ENCODE results near the gene OTUB2. TPM values are rescaled to one million over a fixed set of nuclear protein-coding genes. Genes with fewer than 3 reads are reported as not detected.

OTUB2 gene
- total RNA-seq, 1 donor from 2014 or later = 8.3 TPM

GRCh38 chr14:94025720-94026119 lies 420 bp upstream of the OTUB2 start:
- TF ChIP-seq, protein P1, sequence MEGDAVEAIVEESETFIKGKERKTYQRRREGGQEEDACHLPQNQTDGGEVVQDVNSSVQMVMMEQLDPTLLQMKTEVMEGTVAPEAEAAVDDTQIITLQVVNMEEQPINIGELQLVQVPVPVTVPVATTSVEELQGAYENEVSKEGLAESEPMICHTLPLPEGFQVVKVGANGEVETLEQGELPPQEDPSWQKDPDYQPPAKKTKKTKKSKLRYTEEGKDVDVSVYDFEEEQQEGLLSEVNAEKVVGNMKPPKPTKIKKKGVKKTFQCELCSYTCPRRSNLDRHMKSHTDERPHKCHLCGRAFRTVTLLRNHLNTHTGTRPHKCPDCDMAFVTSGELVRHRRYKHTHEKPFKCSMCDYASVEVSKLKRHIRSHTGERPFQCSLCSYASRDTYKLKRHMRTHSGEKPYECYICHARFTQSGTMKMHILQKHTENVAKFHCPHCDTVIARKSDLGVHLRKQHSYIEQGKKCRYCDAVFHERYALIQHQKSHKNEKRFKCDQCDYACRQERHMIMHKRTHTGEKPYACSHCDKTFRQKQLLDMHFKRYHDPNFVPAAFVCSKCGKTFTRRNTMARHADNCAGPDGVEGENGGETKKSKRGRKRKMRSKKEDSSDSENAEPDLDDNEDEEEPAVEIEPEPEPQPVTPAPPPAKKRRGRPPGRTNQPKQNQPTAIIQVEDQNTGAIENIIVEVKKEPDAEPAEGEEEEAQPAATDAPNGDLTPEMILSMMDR (IDR thresholded peaks at IDR 0.05; ENCODE audit: insufficient read depth, low read length, poor library complexity, severe bottlenecking) = no peak
- Histone ChIP-seq H3K36me3 (ENCODE audit: control insufficient read depth, insufficient read depth, low read length) (no peaks in the 10 kb centered on the region), H3K4me3 (ENCODE audit: low read depth, low read length) (no peak overlapping the region), H3K27me3 (ENCODE audit: control insufficient read depth, insufficient read depth, low read length) (no peaks in the 10 kb centered on the region)
- DNase-seq (ENCODE audit: low read depth) = peak; percentile 35

DNA sequence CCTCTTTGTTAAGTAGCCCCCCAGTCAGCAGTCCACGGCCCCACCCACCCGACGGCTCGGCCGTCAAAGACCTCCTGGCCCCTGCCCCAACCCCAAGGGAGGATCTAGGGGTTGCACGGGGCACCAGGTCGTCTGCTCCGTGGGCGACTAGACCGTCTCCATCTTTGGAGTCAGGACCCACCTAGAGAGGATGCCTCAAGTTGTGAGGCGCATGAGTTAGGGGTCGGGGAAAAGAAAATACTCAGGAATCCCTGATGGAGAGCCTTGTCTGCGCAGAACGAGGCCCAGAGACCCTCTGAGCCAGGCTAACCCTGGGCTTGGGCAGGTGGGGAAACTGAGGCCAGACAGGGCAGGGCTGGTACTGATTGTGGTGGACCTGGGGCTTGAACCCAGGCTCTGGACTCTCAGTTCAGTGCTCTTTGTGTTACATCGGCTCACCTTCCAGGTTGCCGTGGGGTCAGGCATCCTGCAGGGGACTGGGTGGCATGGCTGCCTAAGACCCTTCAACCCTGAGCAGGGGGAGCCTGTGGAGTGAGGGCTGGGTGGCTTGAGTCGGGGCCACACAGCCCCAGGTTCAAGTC lies 839 bp downstream of the OTUB2 start:
- TF ChIP-seq, protein P1 (IDR thresholded peaks at IDR 0.05; ENCODE audit: insufficient read depth, low read length, poor library complexity, severe bottlenecking) = no peak
- peak overlapping the region; percentile 60 for H3K4me3 ChIP-seq (ENCODE audit: low read depth, low read length)

DNA sequence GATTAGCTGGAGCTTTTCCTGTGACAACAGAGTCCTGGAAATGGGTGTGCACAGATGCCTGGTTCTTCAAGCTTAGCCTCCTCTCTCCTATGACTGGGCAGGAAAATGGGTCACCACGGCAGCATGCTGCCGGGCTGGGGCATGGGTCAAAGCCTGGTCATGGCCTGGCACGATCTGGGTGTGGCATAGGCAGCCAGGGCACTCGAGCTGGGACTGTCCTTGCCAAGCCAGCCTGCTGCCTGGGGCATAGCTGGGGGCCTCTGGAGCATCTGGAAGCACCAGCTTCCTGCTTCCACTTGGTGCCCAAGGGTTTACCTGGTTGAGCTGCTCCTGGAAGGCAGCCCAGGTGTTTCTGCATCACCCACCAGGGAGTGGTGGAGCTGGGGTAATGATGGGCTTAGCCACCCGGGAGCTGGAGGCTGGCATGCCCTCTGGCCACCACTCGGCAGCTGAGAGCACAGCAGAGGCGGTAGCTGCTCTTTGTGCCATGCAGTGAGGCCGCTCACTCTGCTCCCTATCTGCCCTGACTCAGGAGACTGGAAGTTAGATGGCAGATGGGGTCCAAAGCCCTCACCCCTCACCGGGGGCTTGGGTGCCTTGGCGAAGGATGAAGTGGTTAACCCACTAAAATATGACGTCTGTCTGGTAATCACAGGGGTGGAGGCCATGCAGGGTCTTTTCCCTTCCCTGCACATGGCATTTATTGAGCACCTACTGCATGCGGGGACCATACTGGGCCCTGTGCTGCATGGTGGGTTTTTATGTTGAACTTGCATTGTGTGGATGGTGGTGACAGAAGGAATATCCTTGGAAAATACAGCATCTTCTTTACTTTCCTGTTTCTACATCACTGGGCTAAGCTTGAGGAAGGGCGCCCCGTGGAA lies 1.7 kb downstream of the OTUB2 start:
- TF ChIP-seq, protein P1 (IDR thresholded peaks at IDR 0.05; ENCODE audit: insufficient read depth, low read length, poor library complexity, severe bottlenecking) = no peak
- H3K4me3 ChIP-seq (ENCODE audit: low read depth, low read length) = no peak overlapping the region
- no peaks in the 10 kb centered on the region for H3K27me3 ChIP-seq (ENCODE audit: control insufficient read depth, insufficient read depth, low read length)
- no peak for DNase-seq (ENCODE audit: low read depth)
- H3K36me3 ChIP-seq (ENCODE audit: control insufficient read depth, insufficient read depth, low read length) = no peaks in the 10 kb centered on the region

More for the DNA sequence above, 839 bp downstream of the OTUB2 start:
- Histone ChIP-seq H3K27me3 (ENCODE audit: control insufficient read depth, insufficient read depth, low read length) (no peaks in the 10 kb centered on the region), H3K36me3 (ENCODE audit: control insufficient read depth, insufficient read depth, low read length) (no peaks in the 10 kb centered on the region)
- DNase-seq (ENCODE audit: low read depth) = no peak

GRCh38 chr14:94028450-94028826 lies 2.3 kb downstream of the OTUB2 start:
- H3K27me3 ChIP-seq (ENCODE audit: control insufficient read depth, insufficient read depth, low read length) = no peaks in the 10 kb centered on the region
- no peak overlapping the region for H3K4me3 ChIP-seq (ENCODE audit: low read depth, low read length)
- no peaks in the 10 kb centered on the region for H3K36me3 ChIP-seq (ENCODE audit: control insufficient read depth, insufficient read depth, low read length)
- no peak for DNase-seq (ENCODE audit: low read depth)
- TF ChIP-seq, protein P1 (IDR thresholded peaks at IDR 0.05; ENCODE audit: insufficient read depth, low read length, poor library complexity, severe bottlenecking) = no peak

DNA sequence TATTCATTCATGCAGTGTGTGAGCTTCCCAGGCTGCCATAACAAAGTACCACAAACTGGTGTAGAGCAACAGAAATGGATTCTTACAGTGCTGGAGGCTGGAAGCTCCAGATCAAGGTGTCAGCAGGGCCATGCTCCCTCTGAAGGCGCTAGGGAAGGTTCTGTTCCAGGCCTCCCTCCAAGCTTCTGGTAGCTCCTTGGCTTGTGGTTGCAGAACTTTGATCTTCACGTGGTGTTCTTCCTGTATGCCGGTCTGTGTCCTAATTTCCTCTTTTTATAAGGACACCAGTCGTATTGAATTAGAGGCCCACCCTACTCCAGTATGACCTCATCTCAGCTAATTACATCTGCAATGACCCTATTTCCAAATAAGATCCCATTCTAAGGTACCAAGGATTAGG lies 3.1 kb downstream of the OTUB2 start:
- no peaks in the 10 kb centered on the region for H3K36me3 ChIP-seq (ENCODE audit: control insufficient read depth, insufficient read depth, low read length)
- H3K4me3 ChIP-seq (ENCODE audit: low read depth, low read length) = no peak overlapping the region
- TF ChIP-seq, protein P1 (IDR thresholded peaks at IDR 0.05; ENCODE audit: insufficient read depth, low read length, poor library complexity, severe bottlenecking) = no peak
- no peaks in the 10 kb centered on the region for H3K27me3 ChIP-seq (ENCODE audit: control insufficient read depth, insufficient read depth, low read length)
- no peak for DNase-seq (ENCODE audit: low read depth)
